H1 (cell line): ENCODE measurements around the gene ZNF652. TPM values are rescaled to one million over a fixed set of nuclear protein-coding genes. Genes with fewer than 3 reads are reported as not detected.

Source experiments
- CTCF ChIA-PET: fragments of 300-600 bp; sonication (Branson Sonifier 250); formaldehyde crosslinking; loops from one replicate; lab custom pipeline; 2021; ENCODE audit not compliant: partially characterized antibody; lab: Charles Lee
- POLR2A ChIA-PET: fragments of 300-600 bp; sonication (Branson Sonifier 250); formaldehyde crosslinking; loops from one replicate; lab custom pipeline; 2021; ENCODE audit warnings: inconsistent platforms; ENCODE audit not compliant: partially characterized antibody; lab: Charles Lee
- DNase-seq, 2 experiments: peaks; one replicate each; pipeline versions ENCODE4 v3.0.0 to v3.0.0-alpha.2; 2010 to 2022; ENCODE audit warnings: low spot score in 2 of 2, low read depth in 1 of 2, mixed read lengths in 1 of 2
- FAIRE-seq: peaks from 2 replicates; lab custom pipeline; 2011; peaks lifted over from hg19 to GRCh38; lab: Jason Lieb, UNC
- H2AFZ ChIP-seq: 2 replicates; pipeline ENCODE4 v1.8.1; 2012; ENCODE audit warnings: low read length, inconsistent platforms
- H2AK5ac ChIP-seq: 2 replicates; pipeline ENCODE4 v1.6.1; 2013; ENCODE audit warnings: low read depth, low read length
- H2BK120ac ChIP-seq: replicated peaks from 2 replicates; pipeline ENCODE3; 2013; ENCODE audit warnings: low read depth, low read length, inconsistent platforms
- H2BK12ac ChIP-seq: 2 replicates; pipeline ENCODE4 v1.6.1; 2013; ENCODE audit warnings: low read depth, low read length
- H2BK15ac ChIP-seq: 2 replicates; pipeline ENCODE4 v1.6.1; 2013; ENCODE audit warnings: low read length
- H2BK20ac ChIP-seq: 2 replicates; pipeline ENCODE4 v1.6.1; 2013; ENCODE audit warnings: low read length
- H2BK5ac ChIP-seq: 2 replicates; pipeline ENCODE4 v1.6.1; 2013; ENCODE audit warnings: low read depth, low read length
- H3K14ac ChIP-seq: 2 replicates; pipeline ENCODE4 v1.6.1; 2013; ENCODE audit warnings: inconsistent platforms; ENCODE audit not compliant: insufficient read length
- H3K18ac ChIP-seq: 2 replicates; pipeline ENCODE4 v1.6.1; 2013; ENCODE audit warnings: low read length; ENCODE audit errors: extremely low read depth
- H3K23ac ChIP-seq: 2 replicates; pipeline ENCODE4 v1.6.1; 2013; ENCODE audit warnings: inconsistent platforms; ENCODE audit not compliant: insufficient read length
- H3K23me2 ChIP-seq: 2 replicates; pipeline ENCODE4 v1.6.1; 2013; ENCODE audit warnings: low read depth, low read length
- H3K27ac ChIP-seq: 2 replicates; pipeline ENCODE4 v1.6.1; 2011; ENCODE audit warnings: low read depth, low read length, inconsistent platforms
- H3K27me3 ChIP-seq, 4 experiments: replicated peaks in 1 of 4; 1 replicate in 1 of 4; 2 replicates in 3 of 4; pipeline versions ENCODE4 v1.6.1 to v1.8.1; 2011 to 2013; ENCODE audit warnings: low read length in 3 of 4, mild to moderate bottlenecking in 3 of 4, inconsistent platforms in 2 of 4, mixed read lengths in 2 of 4, moderate library complexity in 1 of 4; ENCODE audit not compliant: control insufficient read depth in 3 of 4, insufficient read depth in 3 of 4; ENCODE audit errors: extremely low read depth in 1 of 4
- H3K36me3 ChIP-seq, 4 experiments: 2 replicates each; pipeline versions ENCODE4 v1.6.1 to v1.8.1; 2011 to 2013; ENCODE audit warnings: mild to moderate bottlenecking in 4 of 4, low read length in 3 of 4, moderate library complexity in 2 of 4, control low read depth in 1 of 4, inconsistent platforms in 1 of 4; ENCODE audit not compliant: insufficient read depth in 4 of 4, control insufficient read depth in 2 of 4
- H3K4ac ChIP-seq: replicated peaks from 2 replicates; pipeline ENCODE3; 2013; ENCODE audit warnings: low read length, low read depth, mixed read lengths, inconsistent platforms; ENCODE audit not compliant: insufficient read length
- H3K4me1 ChIP-seq, 4 experiments: replicated peaks in 1 of 4; 1 replicate in 1 of 4; 2 replicates in 3 of 4; pipeline versions ENCODE4 v1.6.1 to v1.8.1; 2011 to 2013; ENCODE audit warnings: low read length in 3 of 4, inconsistent platforms in 2 of 4, mixed read lengths in 1 of 4; ENCODE audit not compliant: insufficient read depth in 4 of 4, control insufficient read depth in 3 of 4
- H3K4me2 ChIP-seq, 2 experiments: 2 replicates each; pipeline versions ENCODE4 v1.6.1 to v1.8.1; 2011 to 2013; ENCODE audit warnings: low read depth in 2 of 2, low read length in 2 of 2, control low read depth in 1 of 2, inconsistent platforms in 1 of 2, mild to moderate bottlenecking in 1 of 2; ENCODE audit not compliant: insufficient read depth in 1 of 2
- H3K4me3 ChIP-seq, 4 experiments: fragments of 200-600, 300-600 bp in 1 of 4; sonication (generic), shearing (Covaris generic), sonication (Bioruptor Twin) in 1 of 4; 2 replicates each; pipeline versions ENCODE4 v1.5.1 to v1.8.1; 2011 to 2016; ENCODE audit warnings: low read length in 4 of 4, low read depth in 3 of 4, control low read depth in 2 of 4, inconsistent platforms in 2 of 4, mild to moderate bottlenecking in 2 of 4, mixed read lengths in 1 of 4, moderate library complexity in 1 of 4; ENCODE audit not compliant: insufficient read depth in 2 of 4; ENCODE audit errors: extremely low read depth in 1 of 4
- H3K56ac ChIP-seq: replicated peaks from 2 replicates; pipeline ENCODE3; 2013; ENCODE audit warnings: low read depth, mild to moderate bottlenecking, mixed read lengths, low read length, inconsistent platforms; ENCODE audit not compliant: insufficient read length
- H3K79me1 ChIP-seq: 2 replicates; pipeline ENCODE4 v1.6.1; 2013; ENCODE audit warnings: low read depth, low read length, control low read depth
- H3K79me2 ChIP-seq, 2 experiments: 2 replicates each; pipeline versions ENCODE4 v1.6.1 to v1.8.1; 2012 to 2013; ENCODE audit warnings: low read length in 2 of 2, mild to moderate bottlenecking in 2 of 2, inconsistent platforms in 1 of 2; ENCODE audit not compliant: insufficient read depth in 2 of 2, control insufficient read depth in 1 of 2
- H3K9ac ChIP-seq, 4 experiments: replicated peaks in 1 of 4; 1 replicate in 1 of 4; 2 replicates in 3 of 4; pipeline versions ENCODE4 v1.6.1 to v1.8.1; 2011 to 2013; ENCODE audit warnings: low read depth in 3 of 4, low read length in 3 of 4, control low read depth in 2 of 4, mild to moderate bottlenecking in 2 of 4, moderate library complexity in 2 of 4, inconsistent platforms in 1 of 4; ENCODE audit errors: extremely low read depth in 1 of 4
- H3K9me3 ChIP-seq, 2 experiments: 2 replicates each; pipeline versions ENCODE4 v1.6.1 to v1.8.1; 2012 to 2013; ENCODE audit warnings: mild to moderate bottlenecking in 2 of 2, moderate library complexity in 2 of 2, control low read depth in 1 of 2, inconsistent platforms in 1 of 2, low read depth in 1 of 2, low read length in 1 of 2, mixed read lengths in 1 of 2; ENCODE audit not compliant: insufficient read depth in 2 of 2
- H4K20me1 ChIP-seq, 2 experiments: replicated peaks in 1 of 2; 2 replicates each; pipeline versions ENCODE3 to v1.8.1; 2011 to 2013; ENCODE audit warnings: inconsistent platforms in 2 of 2, low read length in 2 of 2, mild to moderate bottlenecking in 1 of 2; ENCODE audit not compliant: insufficient read depth in 2 of 2, control insufficient read depth in 1 of 2
- H4K5ac ChIP-seq: 2 replicates; pipeline ENCODE4 v1.6.1; 2013; ENCODE audit warnings: low read length, low read depth, mixed read lengths, inconsistent platforms; ENCODE audit not compliant: insufficient read length
- H4K8ac ChIP-seq: 2 replicates; pipeline ENCODE4 v1.8.0; 2013; ENCODE audit warnings: mild to moderate bottlenecking, moderate library complexity, low read length, inconsistent platforms; ENCODE audit not compliant: insufficient read depth; ENCODE audit errors: extremely low read depth
- H4K91ac ChIP-seq: replicated peaks from 2 replicates; pipeline ENCODE3; 2013; ENCODE audit warnings: low read length, mixed read lengths, inconsistent platforms; ENCODE audit not compliant: insufficient read length
- WGBS, 2 experiments: shearing (Covaris generic) in 1 of 2; methylation state at CpG; one replicate each; pipeline versions ENCODE4 v1.1.6 to v1.1.7; 2013 to 2015; ENCODE audit warnings: low lambda C conversion rate in 2 of 2, mixed read lengths in 2 of 2, inconsistent platforms in 1 of 2, low coverage in 1 of 2, missing lambda C conversion rate in 1 of 2; ENCODE audit not compliant: insufficient replicate concordance in 2 of 2, insufficient coverage in 1 of 2, insufficient read length in 1 of 2; ENCODE audit errors: extremely low coverage in 1 of 2, missing lambda C conversion rate in 1 of 2; 5-methylcytosine and 5-hydroxymethylcytosine counted together
- polyA plus RNA-seq, 7 experiments: library from polyadenylated mRNA; depleted of rRNA in 3 of 7; stranded (reverse) in 5 of 7; unstranded in 2 of 7; fragments of >200 nt in 5 of 7; fragments of 200-250 nt in 2 of 7; gene quantifications; 1 replicate in 5 of 7; 2 replicates in 1 of 7; 4 replicates in 1 of 7; pipeline versions ENCODE4 v1.2.1 to v1.2.3, GENCODE V29; 2011 to 2013; ENCODE audit warnings: missing spikeins in 2 of 7, mixed read lengths in 2 of 7
- total RNA-seq: library from RNA; stranded (reverse); fragmentation: NEBNext Ultra II Directional; extraction: Animal tissue kit (Norgen Biotek cat#: 25700); gene quantifications from 2 replicates; pipeline ENCODE4 v1.2.1, GENCODE V29; 2021

Gene ZNF652
- total and polyA plus RNA-seq, 2 of the 8 experiments (the other 6 are each of a cell fraction or from before 2014, with no cell fraction given), result 13.5 to 39.6 TPM

DNA sequence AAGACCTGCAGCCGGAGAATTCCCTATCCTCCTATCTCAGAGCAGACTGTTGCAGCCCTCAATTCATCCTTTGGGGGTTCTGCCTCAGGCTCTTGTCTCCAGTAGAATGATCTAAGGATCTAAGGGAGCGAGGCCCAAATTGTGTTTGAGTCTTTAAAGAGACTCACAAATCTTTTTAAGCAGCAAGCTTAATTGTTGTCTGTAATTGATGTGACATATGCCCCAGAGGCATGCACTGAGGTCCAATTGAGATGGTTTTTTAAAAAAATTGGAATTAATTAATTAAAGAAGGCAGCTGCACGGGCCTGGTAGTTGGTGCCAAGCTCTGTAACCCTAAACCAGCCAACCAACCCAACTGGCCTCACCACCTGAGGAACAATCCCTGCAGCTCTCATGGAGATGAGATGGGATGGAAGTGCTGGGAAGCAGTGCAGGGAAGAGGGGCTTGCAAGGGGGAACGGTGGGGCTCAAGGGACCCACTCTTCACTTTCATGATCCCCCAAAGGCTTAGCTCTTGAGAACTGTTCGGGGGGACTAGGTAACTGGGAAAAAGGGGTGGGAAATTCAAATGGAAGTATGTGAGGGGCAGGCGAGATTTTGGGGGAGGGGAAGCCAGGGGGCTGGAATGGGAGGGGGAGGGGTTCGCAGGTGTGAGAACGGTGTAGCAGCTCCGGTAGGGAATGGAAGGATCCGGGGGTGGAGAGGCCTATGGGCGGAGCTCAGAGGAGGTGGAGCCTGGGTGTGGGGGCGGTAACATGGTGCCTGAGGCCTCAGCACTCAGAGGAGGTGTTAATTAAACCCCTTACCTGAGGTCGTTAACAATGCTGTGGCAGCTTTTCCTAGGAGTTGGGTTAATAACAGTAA is 9.2 kb upstream of the ZNF652 start:
- Histone ChIP-seq H3K27ac (peak overlapping the region; percentile 58; the same call in 1 of the 2 replicates), H3K23ac (no peak overlapping the region), H2BK12ac (peak overlapping the region; percentile 13), H3K4me1 (peaks cover 7 to 20% (median 14%) of the 10 kb centered on the region in 4 experiments; a peak in 6 of 7 replicates), H3K18ac (peak overlapping the region; percentile 1; the same call in 1 of the 2 replicates), H2AK5ac (peak overlapping the region; percentile 60; the same call in 1 of the 2 replicates), H3K79me2 (no peaks in the 10 kb centered on the region), H3K4ac (no peak overlapping the region), H2BK20ac (peak overlapping the region; percentile 96), H3K4me2 (peak overlapping the region; percentile 11 to 56; a peak in 3 of 4 replicates), H2BK120ac (peak overlapping the region; percentile 7), H4K8ac (peak overlapping the region; percentile 47; the same call in 1 of the 2 replicates), H3K36me3 (no peaks in the 10 kb centered on the region), H4K91ac (peak overlapping the region; percentile 22), H2AFZ (no peak overlapping the region), H3K79me1 (no peaks in the 10 kb centered on the region), H3K23me2 (no peaks in the 10 kb centered on the region; the same call in 1 of the 2 replicates), H4K5ac (peak overlapping the region; percentile 37), H3K56ac (no peak overlapping the region), H2BK15ac (no peak overlapping the region), H3K4me3 (peak overlapping the region in 1 of 4 experiments; percentile 41; a peak in 1 of 8 replicates), H2BK5ac (peak overlapping the region; percentile 57; the same call in 1 of the 2 replicates), H4K20me1 (no peaks in the 10 kb centered on the region), H3K9ac (peak overlapping the region in 1 of 4 experiments; percentile 26; a peak in 1 of 7 replicates), H3K27me3 (no peaks in the 10 kb centered on the region), H3K14ac (no peak overlapping the region), H3K9me3 (no peaks in the 10 kb centered on the region)
- ChIA-PET POLR2A (interaction anchor here (0.6 to 1.2 kb wide), 5 partner anchors 9 to 90 kb away, joined by 3 to 5 read pairs (median 3); partner anchors contain the start of gene ZNF652), CTCF (interaction anchor here (0.6 to 2.1 kb wide), 13 partner anchors 8 to 458 kb away, joined by 3 to 7 read pairs (median 3); no protein-coding TSS in a partner anchor)
- 23% methylated on average over 7 of the region's 13 CpGs; no CpG with 5 or more reads in 1 of the 2 experiments for WGBS, 2 experiments
- DNase-seq (peak; percentile 73 to 92), FAIRE-seq (peak; percentile 57)
